ENCODE measurements around the gene FAM120C.

GRCh38 chrX:54171091-54171490 lies 12.0 kb downstream of the FAM120C start:
- TF ChIP-seq CTCF (IDR thresholded peaks at IDR 0.05; ENCODE audit: insufficient read depth, low read length) (no peak), POLR2AphosphoS5 (IDR thresholded peaks at IDR 0.05; ENCODE audit: low read depth) (no peak), GABPA (IDR thresholded peaks at IDR 0.05; ENCODE audit: low read depth) (no peak)
